GM19025 (cell line): ENCODE measurements around the gene WNT5B.
A peak's percentile ranks its signal among the peaks of the same experiment; 100 is the strongest.

Source experiments
- ATAC-seq: cut with Tn5 transposase; IDR thresholded peaks from one replicate; pipeline ENCODE4 v1.9.1; 2021; ENCODE audit warnings: mild to moderate bottlenecking, low read depth, moderate library complexity; ENCODE audit not compliant: unreplicated experiment

Gene WNT5B

DNA sequence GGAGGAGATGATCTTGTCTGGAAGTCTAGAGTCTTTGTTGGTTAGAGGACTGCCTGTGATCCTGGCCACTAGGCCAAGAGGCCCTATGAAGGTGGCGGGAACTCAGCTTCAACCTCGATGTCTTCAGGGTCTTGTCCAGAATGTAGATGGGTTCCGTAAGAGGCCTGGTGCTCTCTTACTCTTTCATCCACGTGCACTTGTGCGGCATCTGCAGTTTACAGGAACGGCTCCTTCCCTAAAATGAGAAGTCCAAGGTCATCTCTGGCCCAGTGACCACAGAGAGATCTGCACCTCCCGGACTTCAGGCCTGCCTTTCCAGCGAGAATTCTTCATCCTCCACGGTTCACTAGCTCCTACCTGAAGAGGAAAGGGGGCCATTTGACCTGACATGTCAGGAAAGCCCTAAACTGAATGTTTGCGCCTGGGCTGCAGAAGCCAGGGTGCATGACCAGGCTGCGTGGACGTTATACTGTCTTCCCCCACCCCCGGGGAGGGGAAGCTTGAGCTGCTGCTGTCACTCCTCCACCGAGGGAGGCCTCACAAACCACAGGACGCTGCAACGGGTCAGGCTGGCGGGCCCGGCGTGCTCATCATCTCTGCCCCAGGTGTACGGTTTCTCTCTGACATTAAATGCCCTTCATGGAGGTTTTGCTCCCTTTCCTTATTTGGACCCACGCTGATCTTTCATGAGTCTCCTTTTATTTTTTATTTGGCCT is 17.7 kb downstream of the WNT5B start:
- no peak for ATAC-seq

- no peak for ATAC-seq
These were observed 18.2 kb downstream of the WNT5B start for GRCh38 chr12:1647285-1647669.

DNA sequence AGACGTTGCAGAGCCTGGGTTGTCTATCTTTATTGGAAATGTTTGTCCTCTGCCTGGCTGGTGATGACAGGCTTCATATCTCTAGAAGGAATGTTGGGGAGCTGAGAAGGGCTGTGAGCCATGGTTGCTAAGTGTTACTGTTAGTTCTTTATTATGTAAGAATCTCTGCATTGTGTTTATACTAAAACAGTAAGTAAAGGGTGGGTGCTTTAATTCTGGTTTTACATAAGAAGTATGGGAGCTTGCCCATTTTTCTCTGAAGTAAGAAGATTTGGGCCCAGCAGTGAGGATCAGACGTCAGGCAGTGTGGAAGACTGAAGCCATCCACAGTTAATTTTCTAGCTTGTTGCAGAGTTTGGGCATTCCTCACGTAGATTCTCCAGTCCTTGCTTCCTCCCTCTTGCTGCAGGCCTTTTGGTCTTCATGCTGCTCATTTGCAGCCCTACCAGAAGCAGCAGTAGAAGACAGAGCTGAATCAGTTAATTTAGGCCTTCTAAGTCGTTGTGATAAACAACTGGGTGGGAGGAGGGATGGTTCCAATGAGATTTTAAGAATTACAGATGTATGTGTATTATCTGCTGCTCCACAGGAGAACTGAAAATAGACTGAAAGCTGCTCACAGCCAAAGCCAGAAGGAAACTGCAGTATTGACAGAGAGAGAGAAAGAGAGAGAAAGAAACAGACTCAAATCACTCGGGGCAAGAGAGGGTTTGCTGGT is 21.4 kb downstream of the WNT5B start:
- no peak for ATAC-seq

GRCh38 chr12:1650978-1651361 is 21.9 kb downstream of the WNT5B start:
- ATAC-seq, result no peak

GRCh38 chr12:1651946-1652345 is 22.9 kb downstream of the WNT5B start:
- ATAC-seq, result no peak

- ATAC-seq, result no peak
These were observed 26.3 kb downstream of the WNT5B start for GRCh38 chr12:1655225-1655788.

- ATAC-seq, result no peak
These were observed 27.9 kb downstream of the WNT5B start for GRCh38 chr12:1656902-1657301.

DNA sequence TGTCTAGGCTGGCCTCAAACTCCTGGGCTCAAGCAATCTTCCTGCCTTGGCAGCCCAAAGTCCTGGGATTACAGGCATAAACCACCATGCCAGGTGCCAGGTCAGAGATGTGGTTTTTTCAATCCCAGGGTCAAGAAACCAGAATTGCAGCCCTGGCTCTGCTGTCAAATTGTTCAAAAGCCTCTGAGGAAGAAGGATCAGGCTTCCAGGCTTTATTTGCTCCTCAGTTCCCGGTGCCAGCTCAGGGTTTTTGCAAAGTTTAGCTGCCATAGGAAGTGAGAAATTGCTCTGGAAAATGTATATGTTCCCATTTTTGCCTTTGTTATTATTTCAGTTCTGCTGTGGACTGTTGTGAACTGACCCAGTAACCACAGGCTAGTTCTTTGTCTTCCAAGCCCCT is 28.7 kb downstream of the WNT5B start:
- ATAC-seq, result no peak

DNA sequence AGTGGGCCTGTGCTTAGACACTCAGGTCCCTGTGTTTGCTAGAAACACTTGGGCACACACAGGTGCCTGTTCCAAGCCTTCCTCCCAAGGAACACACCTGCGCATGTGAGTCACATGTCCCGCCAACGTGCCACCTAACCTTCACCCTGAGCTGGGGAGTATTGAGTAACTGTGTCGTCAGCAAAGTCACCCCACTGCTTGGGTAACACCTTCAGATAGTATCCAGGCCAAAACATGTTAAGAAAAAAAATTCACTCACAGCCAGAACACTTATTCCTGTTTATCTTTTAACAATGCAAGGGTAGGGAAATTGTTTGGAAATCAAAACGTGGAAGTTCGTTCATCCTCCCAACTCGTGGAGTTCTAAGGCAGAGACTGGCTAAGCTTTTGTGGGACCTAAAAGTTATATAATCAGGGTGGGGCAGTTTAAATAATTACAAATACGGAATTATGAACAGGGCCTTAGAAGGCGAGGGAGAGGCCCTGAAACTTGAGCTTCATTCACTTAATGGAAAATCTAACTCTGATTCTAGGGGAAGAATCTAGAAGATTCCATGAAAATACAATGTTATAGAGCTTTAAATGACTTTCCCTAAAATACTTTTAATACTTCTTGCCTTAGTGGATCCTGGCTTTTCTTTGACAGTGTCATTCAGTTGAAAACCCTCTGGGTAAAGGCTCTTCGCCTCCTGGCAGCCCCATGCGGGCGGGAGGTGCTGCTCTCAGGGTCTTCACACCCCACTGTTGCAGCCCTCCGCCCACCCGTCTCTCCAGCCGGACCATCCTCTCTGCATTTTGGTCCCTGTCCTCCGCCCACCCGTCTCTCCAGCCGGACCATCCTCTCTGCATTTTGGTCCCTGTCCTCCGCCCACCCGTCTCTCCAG is 31.5 kb downstream of the WNT5B start:
- no peak for ATAC-seq

GRCh38 chr12:1661553-1662335 is 32.7 kb downstream of the WNT5B start:
- peak; percentile 67 for ATAC-seq

DNA sequence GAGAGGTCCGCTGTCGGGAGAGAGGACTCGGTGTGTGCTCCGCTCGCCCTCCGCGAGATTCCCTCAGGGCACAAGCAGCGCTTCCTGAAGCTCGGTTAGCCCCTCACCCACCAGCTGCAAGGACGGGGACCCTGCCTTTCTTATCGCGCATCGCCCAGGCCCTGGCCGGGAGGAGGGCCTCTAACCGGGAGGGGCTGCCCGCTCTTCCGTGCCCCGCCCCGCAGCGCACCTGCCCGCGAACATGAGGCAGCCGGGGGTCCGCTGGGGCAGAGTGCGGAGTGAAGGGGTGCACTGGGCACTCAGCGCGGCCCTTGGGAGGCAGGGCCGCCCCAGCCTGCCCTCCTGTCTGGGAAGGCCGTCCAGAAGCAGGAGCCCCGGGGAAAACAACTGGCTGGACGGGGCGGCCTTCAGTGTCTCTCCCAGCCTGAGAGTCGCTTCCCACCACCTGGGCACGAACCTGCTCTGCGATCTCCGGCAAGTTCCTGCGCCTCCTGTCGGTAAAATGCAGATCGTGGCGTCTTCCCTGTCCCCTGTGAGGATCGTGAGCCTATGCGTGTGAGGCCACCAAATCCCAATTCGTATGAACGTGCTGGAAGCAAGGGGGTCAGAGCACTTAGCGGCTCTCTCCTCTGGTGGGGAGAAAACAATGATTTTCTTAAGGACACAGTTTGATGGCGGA is 33.9 kb downstream of the WNT5B start:
- no peak for ATAC-seq

DNA sequence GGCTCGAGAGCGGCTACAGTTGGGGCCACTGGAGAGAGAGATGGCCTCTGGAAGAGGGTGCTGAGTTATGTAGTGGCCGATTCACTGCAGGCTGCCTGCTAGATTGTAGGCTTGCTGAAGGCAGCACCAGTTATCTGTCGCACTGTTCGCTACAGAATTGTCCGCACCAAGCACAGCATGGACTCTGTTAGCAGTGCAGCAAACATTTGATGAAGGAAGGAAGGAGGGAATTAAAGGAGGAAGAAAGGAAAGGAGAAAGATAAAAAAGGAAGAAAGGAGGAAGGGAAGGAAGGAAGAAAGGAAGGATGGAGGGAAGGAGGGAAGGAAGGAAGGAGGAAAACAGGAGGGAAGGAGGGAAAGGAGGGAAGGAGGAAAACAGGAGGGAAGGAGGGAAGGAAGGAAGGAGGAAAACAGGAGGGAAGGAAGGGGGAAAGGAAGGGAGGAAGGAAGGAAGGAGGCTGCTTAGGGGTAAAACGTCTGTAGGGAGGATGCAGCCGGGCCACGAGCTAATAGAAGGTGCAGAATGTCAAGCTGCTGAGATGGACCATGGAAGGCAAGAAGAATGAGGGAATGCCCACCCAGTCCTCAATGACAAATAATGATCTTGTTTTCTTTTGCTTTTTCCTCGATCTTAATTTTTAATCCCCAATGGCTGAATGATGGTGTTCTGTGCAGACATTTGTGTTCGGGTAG is 34.6 kb downstream of the WNT5B start:
- no peak for ATAC-seq

DNA sequence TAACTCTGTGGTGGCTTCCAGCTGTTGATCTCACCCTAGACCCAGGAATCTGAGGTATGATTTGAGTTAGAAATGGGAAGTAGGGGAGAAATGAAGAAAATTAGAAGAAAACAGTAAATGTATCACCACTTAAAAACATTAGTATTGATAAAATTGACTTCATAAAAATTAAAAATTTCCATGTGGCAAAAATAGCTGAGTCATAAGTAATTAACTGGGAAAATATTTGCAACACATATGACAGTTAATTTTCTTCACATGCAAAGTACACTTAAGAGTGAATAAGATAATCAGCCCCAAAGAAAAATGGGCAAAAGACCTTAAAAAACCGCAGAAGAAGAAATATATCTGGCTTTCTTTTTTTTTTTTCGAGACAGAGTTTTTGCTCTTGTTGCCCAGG is 36.3 kb downstream of the WNT5B start:
- no peak for ATAC-seq

- ATAC-seq, result no peak
These were observed 37.2 kb downstream of the WNT5B start for GRCh38 chr12:1666215-1666614.

- ATAC-seq, result no peak
These were observed 37.7 kb downstream of the WNT5B start for GRCh38 chr12:1666685-1667162.

DNA sequence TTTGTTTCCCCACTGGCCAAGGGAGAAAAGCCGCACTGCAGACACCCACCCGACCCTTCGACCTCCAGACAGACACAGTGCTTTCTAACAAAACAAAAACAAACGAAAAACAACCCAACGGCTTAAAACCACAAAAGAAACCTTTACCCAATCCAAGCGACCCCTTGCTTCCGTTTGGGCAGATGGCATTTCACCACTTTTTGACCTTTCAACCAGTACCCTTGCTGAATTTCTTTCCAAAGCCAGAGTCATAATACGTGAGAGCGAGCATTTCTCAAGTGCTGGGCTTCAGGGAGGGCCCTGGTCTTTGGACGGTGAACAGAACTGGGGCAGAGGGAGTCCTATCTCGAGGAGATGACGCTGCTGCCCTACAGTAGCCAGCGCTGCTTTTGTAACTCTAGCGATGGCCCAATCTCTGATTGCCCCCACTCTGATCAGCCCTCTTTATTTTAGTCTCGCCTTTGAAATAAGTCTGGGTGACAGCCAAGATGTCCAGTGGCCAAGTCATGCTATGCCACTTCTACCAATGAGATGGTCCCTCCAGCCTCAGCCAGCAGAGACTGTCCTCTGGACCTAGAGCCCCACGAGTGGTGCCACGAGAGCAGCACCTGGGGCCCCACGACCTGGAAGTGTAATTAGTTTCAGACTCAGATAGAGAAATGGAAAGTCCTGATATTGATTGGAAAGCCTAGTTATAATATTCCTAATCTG is 40.0 kb downstream of the WNT5B start:
- no peak for ATAC-seq

DNA sequence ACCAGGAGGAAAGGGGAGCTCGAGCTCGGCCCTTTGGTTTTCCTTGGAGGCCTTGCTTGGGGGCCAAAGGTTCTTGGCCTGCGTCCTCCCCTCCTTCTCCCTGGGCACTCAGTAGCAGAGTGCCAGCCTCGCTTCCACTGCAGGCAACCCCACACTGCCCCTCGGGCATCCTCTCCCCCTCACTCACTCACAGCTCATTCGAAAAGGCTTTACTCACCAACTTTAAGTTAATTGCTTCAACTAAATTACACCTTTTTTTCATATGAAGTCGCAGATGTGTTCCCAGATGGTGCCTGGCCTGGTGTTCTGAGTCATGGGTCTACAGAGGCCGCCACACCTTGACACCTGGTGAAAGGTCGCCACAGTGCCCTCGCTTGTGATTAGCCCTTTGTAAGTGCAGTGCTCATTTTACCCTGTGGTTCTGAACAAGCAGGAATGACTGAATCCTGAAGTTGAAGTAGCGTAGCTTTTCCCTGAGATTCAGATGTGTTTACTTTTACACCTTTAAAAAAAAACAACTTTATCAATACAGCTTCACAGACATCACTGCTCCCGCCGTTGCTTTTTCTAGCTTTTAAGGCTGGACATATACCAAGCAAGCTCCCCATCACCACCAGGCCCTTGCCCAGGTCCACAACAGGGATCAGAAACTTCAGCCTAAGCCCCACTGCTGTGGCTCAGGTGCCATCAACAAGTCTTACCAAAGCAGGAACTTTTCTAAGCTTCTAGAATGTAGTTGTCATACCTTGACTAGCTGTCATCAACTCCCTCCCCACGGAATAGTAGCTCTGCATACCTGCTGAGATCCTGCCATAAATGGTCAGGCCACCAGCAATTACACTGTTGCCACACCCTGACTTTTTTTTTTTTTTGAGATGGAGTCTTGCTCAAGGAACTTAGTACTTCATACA is 41.6 kb downstream of the WNT5B start:
- no peak for ATAC-seq
